Endodermal cell (in vitro differentiated cells): ENCODE measurements around the gene CHTF18. TPM values are rescaled to one million over a fixed set of nuclear protein-coding genes. Genes with fewer than 3 reads are reported as not detected.

Experiments
- DNase-seq: peaks from one replicate; pipeline ENCODE4 v3.0.0-alpha.2; 2017
- H3K27ac ChIP-seq: 2 replicates; pipeline ENCODE4 v1.5.1; 2013; ENCODE audit warnings: mild to moderate bottlenecking, low read depth, low read length, moderate library complexity
- H3K27me3 ChIP-seq: 2 replicates; pipeline ENCODE4 v1.6.1; 2013; ENCODE audit warnings: mild to moderate bottlenecking, low read length, moderate library complexity; ENCODE audit not compliant: insufficient read depth, control insufficient read depth, poor library complexity, severe bottlenecking
- H3K36me3 ChIP-seq: 2 replicates; pipeline ENCODE4 v1.7.0; 2013; ENCODE audit warnings: mild to moderate bottlenecking, low read length, moderate library complexity; ENCODE audit not compliant: control insufficient read depth, insufficient read depth
- H3K4me1 ChIP-seq: one replicate; pipeline ENCODE4 v1.7.0; 2013; ENCODE audit warnings: low read length; ENCODE audit not compliant: control insufficient read depth, insufficient read depth
- H3K4me3 ChIP-seq: 2 replicates; pipeline ENCODE4 v1.5.1; 2013; ENCODE audit warnings: mild to moderate bottlenecking, low read length, moderate library complexity
- H3K9ac ChIP-seq: 2 replicates; pipeline ENCODE4 v1.6.1; 2013; ENCODE audit warnings: mild to moderate bottlenecking, low read length, moderate library complexity; ENCODE audit not compliant: poor library complexity, severe bottlenecking; ENCODE audit errors: extremely low read depth
- H3K9me3 ChIP-seq: 2 replicates; pipeline ENCODE4 v1.6.1; 2013; ENCODE audit warnings: mild to moderate bottlenecking, low read length, moderate library complexity; ENCODE audit not compliant: control insufficient read depth
- H3K27ac Mint-ChIP-seq: 2 replicates; pipeline ENCODE4 v1.8.0; 2020; ENCODE audit warnings: mixed read lengths
- H3K27me3 Mint-ChIP-seq: 2 replicates; pipeline ENCODE4 v1.8.0; 2021; ENCODE audit warnings: mild to moderate bottlenecking, mixed read lengths; ENCODE audit not compliant: insufficient read depth
- H3K36me3 Mint-ChIP-seq: 2 replicates; pipeline ENCODE4 v1.8.0; 2020; ENCODE audit warnings: low read depth, mixed read lengths
- H3K4me1 Mint-ChIP-seq: 2 replicates; pipeline ENCODE4 v1.8.0; 2020; ENCODE audit warnings: mixed read lengths
- H3K4me3 Mint-ChIP-seq: 2 replicates; pipeline ENCODE4 v1.8.0; 2020; ENCODE audit warnings: mild to moderate bottlenecking, moderate library complexity, mixed read lengths
- H3K9me3 Mint-ChIP-seq: 2 replicates; pipeline ENCODE4 v1.8.0; 2020; ENCODE audit warnings: mild to moderate bottlenecking, mixed read lengths
- WGBS, 2 experiments: methylation state at CpG; one replicate each; pipeline versions ENCODE4 v1.1.5 to v1.1.7; 2013; ENCODE audit warnings: missing lambda C conversion rate in 2 of 2, mixed read lengths in 1 of 2; ENCODE audit not compliant: insufficient coverage in 1 of 2, insufficient read length in 1 of 2; 5-methylcytosine and 5-hydroxymethylcytosine counted together
- total RNA-seq, 2 donors: library from RNA; stranded (reverse); fragmentation: NEBNext Ultra II Directional in 1 of 2; extraction: Animal tissue kit (Norgen Biotek cat#: 25700) in 1 of 2; gene quantifications; 2 replicates in 1 of 2; 3 replicates in 1 of 2; pipeline ENCODE4 v1.2.1, GENCODE V29; 2021
- TF ChIP-seq, protein P1 (sequence below): fragments of 200-600 bp; sonication (generic); conservative IDR thresholded peaks from 2 replicates; pipeline ENCODE4 v1.5.0; 2021; ENCODE audit warnings: antibody characterized with exemption, mild to moderate bottlenecking

CHTF18 gene
- total RNA-seq, 2 donors from 2014 or later: 158 to 169 TPM

DNA sequence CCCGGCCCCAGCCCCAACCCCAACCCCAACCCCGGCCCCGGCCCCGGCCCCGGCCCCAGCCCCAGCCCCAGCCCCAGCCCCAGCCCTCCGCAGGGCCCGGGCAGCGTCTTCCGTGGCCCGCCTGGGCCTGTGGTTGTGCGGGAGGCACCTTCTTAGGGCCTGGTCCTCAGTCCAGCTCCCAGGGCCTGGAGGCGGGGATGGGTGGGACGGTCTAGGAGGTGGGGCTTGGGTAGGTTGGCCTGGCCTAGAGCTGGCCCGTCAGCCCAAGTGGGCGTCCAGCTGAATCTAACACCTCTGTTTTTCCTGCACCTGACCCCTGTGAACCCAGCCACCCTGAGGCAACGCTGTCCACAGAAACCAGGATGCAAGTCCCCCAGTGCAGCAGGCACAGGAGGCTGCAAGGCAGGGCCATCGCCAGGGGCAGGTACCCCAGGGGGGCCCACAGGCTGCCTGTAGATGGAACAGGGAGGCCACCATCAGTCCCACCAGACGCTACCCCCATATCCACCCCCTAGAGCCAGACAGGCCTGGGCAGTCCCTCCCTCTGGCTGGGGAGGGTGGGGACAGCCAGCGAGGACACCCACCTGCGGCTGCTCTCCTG is 19.1 kb upstream of the CHTF18 start:
- TF ChIP-seq, protein P1, sequence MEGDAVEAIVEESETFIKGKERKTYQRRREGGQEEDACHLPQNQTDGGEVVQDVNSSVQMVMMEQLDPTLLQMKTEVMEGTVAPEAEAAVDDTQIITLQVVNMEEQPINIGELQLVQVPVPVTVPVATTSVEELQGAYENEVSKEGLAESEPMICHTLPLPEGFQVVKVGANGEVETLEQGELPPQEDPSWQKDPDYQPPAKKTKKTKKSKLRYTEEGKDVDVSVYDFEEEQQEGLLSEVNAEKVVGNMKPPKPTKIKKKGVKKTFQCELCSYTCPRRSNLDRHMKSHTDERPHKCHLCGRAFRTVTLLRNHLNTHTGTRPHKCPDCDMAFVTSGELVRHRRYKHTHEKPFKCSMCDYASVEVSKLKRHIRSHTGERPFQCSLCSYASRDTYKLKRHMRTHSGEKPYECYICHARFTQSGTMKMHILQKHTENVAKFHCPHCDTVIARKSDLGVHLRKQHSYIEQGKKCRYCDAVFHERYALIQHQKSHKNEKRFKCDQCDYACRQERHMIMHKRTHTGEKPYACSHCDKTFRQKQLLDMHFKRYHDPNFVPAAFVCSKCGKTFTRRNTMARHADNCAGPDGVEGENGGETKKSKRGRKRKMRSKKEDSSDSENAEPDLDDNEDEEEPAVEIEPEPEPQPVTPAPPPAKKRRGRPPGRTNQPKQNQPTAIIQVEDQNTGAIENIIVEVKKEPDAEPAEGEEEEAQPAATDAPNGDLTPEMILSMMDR: no peak
- Histone ChIP-seq H3K4me3 (no peak overlapping the region), H3K36me3 (no peaks in the 10 kb centered on the region), H3K27ac (no peak overlapping the region), H3K9ac (no peak overlapping the region), H3K27me3 (no peaks in the 10 kb centered on the region), H3K4me1 (no peaks in the 10 kb centered on the region), H3K9me3 (no peaks in the 10 kb centered on the region)
- WGBS, 2 experiments: 90 to 100% methylated on average over 1 to 15 of the region's 20 CpGs
- no peaks in the 10 kb centered on the region for H3K4me1 Mint-ChIP-seq
- H3K36me3 Mint-ChIP-seq: no peaks in the 10 kb centered on the region
- no peaks in the 10 kb centered on the region for H3K9me3 Mint-ChIP-seq
- no peaks in the 10 kb centered on the region for H3K27me3 Mint-ChIP-seq
- no peak overlapping the region for H3K27ac Mint-ChIP-seq
- H3K4me3 Mint-ChIP-seq: no peak overlapping the region
- DNase-seq: no peak

DNA sequence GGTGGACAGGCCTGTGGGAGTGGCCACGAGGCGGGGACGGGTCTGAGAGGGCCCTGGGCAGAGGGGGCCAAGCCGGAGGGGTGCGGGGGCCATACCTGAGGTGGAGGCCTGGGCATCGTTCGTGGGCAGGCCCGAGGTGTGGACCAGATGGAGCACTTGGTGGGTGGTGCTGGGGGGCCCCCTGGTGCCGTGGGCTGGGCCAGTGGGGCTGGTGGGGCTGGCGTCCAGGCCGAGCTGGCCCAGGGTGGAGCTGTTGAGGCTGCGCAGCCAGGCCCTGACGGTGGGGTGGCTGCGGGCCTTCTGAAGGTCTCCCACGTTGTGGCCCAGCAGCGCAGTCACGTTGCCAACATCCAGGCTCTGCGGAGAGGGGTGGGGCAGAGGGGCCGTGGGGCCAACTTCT is 18.5 kb upstream of the CHTF18 start:
- H3K36me3 Mint-ChIP-seq: no peaks in the 10 kb centered on the region
- Histone ChIP-seq H3K27me3 (no peaks in the 10 kb centered on the region), H3K9me3 (no peaks in the 10 kb centered on the region), H3K4me1 (no peaks in the 10 kb centered on the region), H3K4me3 (no peak overlapping the region), H3K27ac (no peak overlapping the region), H3K9ac (no peak overlapping the region), H3K36me3 (no peaks in the 10 kb centered on the region)
- H3K4me3 Mint-ChIP-seq: no peak overlapping the region
- 90 to 93% methylated on average over 7 to 19 of the region's 19 CpGs for WGBS, 2 experiments
- H3K27ac Mint-ChIP-seq: no peak overlapping the region
- H3K9me3 Mint-ChIP-seq: no peaks in the 10 kb centered on the region
- no peaks in the 10 kb centered on the region for H3K4me1 Mint-ChIP-seq
- TF ChIP-seq, protein P1: no peak
- no peaks in the 10 kb centered on the region for H3K27me3 Mint-ChIP-seq
- DNase-seq: no peak

DNA sequence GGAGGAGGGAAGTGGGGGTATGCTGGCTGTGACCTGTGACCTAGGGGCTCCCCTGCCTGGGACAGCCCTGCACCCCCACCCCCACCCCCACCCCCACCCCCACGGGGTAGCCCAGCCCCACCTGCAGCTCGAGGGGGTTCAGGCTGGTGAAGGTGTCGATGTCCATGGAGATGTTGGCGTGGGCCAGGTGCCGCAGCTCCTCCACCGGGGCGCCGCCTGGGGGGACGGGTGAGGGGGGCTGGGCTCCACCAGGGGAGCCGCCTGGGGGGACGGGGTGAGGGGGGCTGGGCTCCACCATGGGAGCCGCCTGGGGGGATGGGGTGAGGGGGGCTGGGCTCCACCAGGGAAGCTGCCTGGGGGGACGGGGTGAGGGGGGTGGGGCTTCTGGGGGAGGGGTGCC is 18.0 kb upstream of the CHTF18 start:
- Mint-ChIP-seq H3K9me3 (no peaks in the 10 kb centered on the region), H3K4me1 (no peaks in the 10 kb centered on the region)

More for the DNA sequence above, 18.0 kb upstream of the CHTF18 start:
- no peak overlapping the region for H3K27ac Mint-ChIP-seq
- no peak overlapping the region for H3K4me3 ChIP-seq
- no peaks in the 10 kb centered on the region for H3K36me3 Mint-ChIP-seq
- no peaks in the 10 kb centered on the region for H3K9me3 ChIP-seq
- H3K4me3 Mint-ChIP-seq: no peak overlapping the region
- no peaks in the 10 kb centered on the region for H3K27me3 Mint-ChIP-seq
- DNase-seq: no peak
- H3K27me3 ChIP-seq: no peaks in the 10 kb centered on the region
- no peak overlapping the region for H3K27ac ChIP-seq
- no peaks in the 10 kb centered on the region for H3K4me1 ChIP-seq
- no peaks in the 10 kb centered on the region for H3K36me3 ChIP-seq
- TF ChIP-seq, protein P1: no peak
- 93% methylated on average over 6 of the region's 13 CpGs; no CpG with 5 or more reads in 1 of the 2 experiments for WGBS, 2 experiments
- H3K9ac ChIP-seq: no peak overlapping the region
